Neural cell (in vitro differentiated cells): ENCODE results near the gene SPON1.

Source experiments
- CTCF ChIP-seq: fragments of 450-650 bp; IDR thresholded peaks from 2 replicates; pipeline ENCODE4 v1.5.1; 2014; ENCODE audit warnings: antibody characterized with exemption, mild to moderate bottlenecking, moderate library complexity; ENCODE audit not compliant: poor library complexity, severe bottlenecking
- EP300 ChIP-seq: fragments of 450-650 bp; conservative IDR thresholded peaks from 2 replicates; pipeline ENCODE4 v1.6.1; 2014; ENCODE audit warnings: antibody characterized with exemption, mild to moderate bottlenecking, moderate library complexity; ENCODE audit not compliant: poor library complexity, severe bottlenecking
- EZH2 ChIP-seq: fragments of 200-600, 300-800 bp; shearing (Covaris generic), sonication (generic); IDR thresholded peaks from 2 replicates; pipeline ENCODE4 v1.6.1; 2014; ENCODE audit warnings: antibody characterized with exemption, low read length, borderline replicate concordance, mild to moderate bottlenecking; ENCODE audit not compliant: insufficient read depth, poor library complexity, severe bottlenecking
- MXI1 ChIP-seq: fragments of 450-650 bp; conservative IDR thresholded peaks from 2 replicates; pipeline ENCODE4 v1.6.1; 2014; ENCODE audit warnings: antibody characterized with exemption, mild to moderate bottlenecking; ENCODE audit not compliant: poor library complexity, severe bottlenecking
- POLR2AphosphoS5 ChIP-seq: IDR thresholded peaks from 2 replicates; pipeline ENCODE4 v1.6.1; 2012
- RAD21 ChIP-seq: fragments of 450-650 bp; conservative IDR thresholded peaks from 2 replicates; pipeline ENCODE4 v1.6.1; 2014; ENCODE audit warnings: antibody characterized with exemption, mild to moderate bottlenecking, moderate library complexity
- REST ChIP-seq: IDR thresholded peaks from 2 replicates; pipeline ENCODE4 v1.6.1; 2012; ENCODE audit warnings: borderline replicate concordance
- SMC3 ChIP-seq: fragments of 450-650 bp; conservative IDR thresholded peaks from 2 replicates; pipeline ENCODE4 v1.6.1; 2014; ENCODE audit warnings: antibody characterized with exemption, mild to moderate bottlenecking, moderate library complexity; ENCODE audit not compliant: poor library complexity
- TAF1 ChIP-seq: IDR thresholded peaks from 2 replicates; pipeline ENCODE4 v1.6.1; 2012; ENCODE audit warnings: low read depth

- TF ChIP-seq EP300 (no peak), CTCF (no peak), EZH2 (no peak), REST (no peak), POLR2AphosphoS5 (no peak), SMC3 (no peak), TAF1 (no peak), MXI1 (no peak), RAD21 (no peak)
Observed at GRCh38 chr11:14310679-14311078, 348.2 kb downstream of the SPON1 start.
